Inferior parietal cortex (tissue), 1 donor: ENCODE results near the gene FOXJ3.
"Not testable (repeated sequence)": the region's sequence is repeated elsewhere in the genome, so short reads cannot be mapped to it uniquely, and the experiment has no call there.

ENCODE experiments used
- DNase-seq: peaks from one replicate; pipeline ENCODE4 v3.0.0-alpha.2; 2016; ENCODE audit errors: extremely low spot score

FOXJ3 gene

GRCh38 chr1:42251042-42251441 is 84.0 kb downstream of the FOXJ3 start:
- no peak for DNase-seq

DNA sequence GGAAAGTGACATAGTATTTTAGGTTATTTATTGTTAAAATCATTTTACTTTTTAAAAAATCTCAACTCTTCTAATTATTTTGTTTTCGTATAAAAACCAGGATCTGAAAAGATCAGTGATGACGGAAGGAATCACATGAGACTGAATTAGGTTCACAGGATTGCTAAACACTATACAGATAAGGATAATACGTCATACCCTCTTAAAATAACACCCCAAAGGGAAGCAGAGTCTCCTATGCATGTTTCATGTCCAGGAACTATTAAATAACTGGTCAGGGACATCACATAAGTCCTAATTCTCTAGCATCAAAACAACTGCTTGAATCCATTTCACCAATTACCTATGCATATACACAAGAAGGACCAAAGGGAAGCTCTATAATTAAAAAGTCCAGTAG is 84.9 kb downstream of the FOXJ3 start:
- no peak for DNase-seq

- DNase-seq, result no peak
These were observed 93.9 kb downstream of the FOXJ3 start for GRCh38 chr1:42240966-42241755.

DNA sequence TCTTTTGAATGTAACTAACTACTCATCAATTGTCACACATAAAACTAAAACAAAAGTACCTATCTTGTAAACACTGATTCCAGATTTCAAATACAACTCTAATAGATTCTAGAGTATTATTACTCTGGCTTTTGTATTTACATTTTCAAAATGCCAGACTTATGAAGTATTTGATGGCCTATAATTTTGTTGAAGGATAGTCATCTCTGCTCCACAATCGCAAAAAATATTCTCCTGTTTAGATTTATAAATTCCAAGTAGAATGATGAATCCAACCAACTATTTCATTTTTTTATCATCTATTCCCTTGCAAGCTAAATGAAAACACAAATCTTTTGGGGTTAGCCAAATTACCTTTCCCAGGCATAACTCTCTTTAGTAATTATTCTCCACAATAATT is 95.5 kb downstream of the FOXJ3 start:
- no peak for DNase-seq

- DNase-seq, result no peak
These were observed 96.0 kb downstream of the FOXJ3 start for GRCh38 chr1:42239041-42239440.

- DNase-seq, result no peak
These were observed 103.8 kb downstream of the FOXJ3 start for GRCh38 chr1:42231253-42231652.

DNA sequence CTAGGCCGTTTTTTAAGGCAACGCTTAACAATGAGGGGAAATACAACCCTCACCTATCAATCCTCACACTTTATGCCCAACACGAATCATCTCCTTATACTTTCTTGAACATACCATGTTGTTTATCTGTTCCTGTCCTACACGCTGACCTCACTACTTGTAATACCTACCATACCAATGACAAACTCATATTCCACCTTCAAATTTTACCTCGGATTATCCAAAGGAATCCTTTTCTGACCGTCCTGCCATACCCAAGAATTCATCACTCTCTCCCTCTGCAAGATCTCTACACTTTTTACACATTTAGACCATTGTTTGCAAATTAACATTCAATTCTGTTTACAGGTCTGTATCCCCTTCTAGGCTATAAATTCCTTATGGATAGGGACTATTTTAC is 106.1 kb downstream of the FOXJ3 start:
- DNase-seq, result no peak

- no peak for DNase-seq
These were observed 112.0 kb downstream of the FOXJ3 start for GRCh38 chr1:42223036-42223435.

DNA sequence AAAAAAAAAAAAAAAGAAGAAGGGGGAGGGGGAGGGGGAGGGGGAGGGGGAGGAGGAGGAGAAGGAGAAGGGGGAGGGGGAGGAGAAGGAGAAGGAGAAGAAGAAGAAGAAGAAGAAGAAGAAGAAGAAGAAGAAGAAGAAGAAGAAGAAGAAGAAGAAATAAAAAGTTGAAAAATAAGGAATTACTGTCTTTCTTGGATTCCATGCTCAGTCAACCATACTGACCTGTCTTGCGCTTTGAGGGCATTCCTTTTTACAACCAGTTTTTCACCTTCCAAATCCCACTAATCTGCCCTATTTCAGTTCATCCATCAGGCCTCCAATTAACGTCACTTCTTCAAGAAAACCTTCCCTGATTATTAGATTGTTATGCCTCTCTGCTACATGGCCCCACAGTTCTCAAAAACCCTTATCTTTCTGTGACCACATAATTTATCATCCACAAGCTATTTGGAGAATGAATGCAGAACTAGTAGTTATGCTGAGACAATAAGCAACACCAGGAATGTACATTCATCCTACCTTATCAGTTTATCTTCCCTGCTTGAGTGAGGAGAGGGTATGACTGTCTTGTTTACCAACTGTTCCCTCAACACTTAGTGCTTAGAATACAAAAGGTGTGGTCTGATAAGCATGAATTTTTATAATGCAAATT is 113.0 kb downstream of the FOXJ3 start:
- no peak for DNase-seq

DNA sequence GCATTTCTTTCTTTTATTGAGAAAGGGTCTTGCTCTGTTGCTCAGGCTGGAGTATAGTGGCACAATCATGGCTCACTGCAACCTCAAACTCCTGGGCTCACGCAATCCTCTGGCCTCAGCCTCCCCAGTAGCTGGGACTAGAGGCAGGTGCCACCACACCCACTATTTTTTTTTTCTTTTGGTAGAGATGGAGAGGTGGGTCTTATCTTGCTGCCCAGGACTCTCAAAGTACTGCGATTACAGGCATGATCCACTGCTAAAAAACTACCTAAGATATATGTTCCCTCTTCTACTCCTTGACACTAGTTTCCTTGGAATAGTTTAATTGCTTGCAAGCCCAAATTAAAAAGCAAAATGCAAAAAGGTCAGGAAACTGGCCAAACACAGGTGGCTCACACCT is 113.6 kb downstream of the FOXJ3 start:
- DNase-seq, result no peak

DNA sequence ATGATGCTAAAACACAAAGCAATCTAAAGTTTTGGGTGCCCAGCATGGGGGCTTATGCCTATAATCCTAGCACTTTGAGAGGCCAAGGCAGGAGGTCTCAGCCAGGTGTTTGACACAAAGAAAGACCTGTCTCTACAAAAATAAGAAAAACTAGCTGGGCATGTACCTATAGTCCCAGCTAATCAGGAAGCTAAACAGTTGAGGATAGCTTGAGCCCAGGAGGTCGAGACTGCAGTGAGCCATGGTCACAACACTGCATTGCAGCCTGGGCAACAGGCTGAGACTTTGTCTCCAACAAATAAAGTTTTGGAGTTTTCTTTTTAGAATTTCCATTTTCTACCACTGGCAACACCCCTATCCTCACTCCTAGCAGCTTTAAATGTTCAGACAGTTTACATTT is 115.4 kb downstream of the FOXJ3 start:
- no peak for DNase-seq

GRCh38 chr1:42214447-42214871 is 120.6 kb downstream of the FOXJ3 start:
- DNase-seq, result no peak

DNA sequence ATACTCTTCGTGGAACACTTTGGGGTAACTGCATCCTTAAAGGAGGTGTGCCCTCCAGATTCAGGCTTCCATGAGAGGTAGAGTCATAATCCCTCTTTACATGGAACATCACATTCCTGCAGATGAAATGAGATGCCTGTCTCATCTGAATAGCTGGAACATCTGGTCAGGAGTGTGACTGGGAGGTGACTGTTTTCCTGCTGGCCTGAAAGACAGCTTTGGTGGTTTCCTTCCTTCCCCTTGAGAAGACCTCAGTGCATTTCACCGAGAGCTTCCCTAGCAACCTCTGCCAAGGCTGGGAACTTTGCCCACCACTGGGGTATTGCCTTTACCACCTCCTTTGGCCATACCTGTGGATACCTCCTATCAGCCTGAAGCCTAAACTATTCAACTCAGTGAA is 123.8 kb downstream of the FOXJ3 start:
- no peak for DNase-seq

DNA sequence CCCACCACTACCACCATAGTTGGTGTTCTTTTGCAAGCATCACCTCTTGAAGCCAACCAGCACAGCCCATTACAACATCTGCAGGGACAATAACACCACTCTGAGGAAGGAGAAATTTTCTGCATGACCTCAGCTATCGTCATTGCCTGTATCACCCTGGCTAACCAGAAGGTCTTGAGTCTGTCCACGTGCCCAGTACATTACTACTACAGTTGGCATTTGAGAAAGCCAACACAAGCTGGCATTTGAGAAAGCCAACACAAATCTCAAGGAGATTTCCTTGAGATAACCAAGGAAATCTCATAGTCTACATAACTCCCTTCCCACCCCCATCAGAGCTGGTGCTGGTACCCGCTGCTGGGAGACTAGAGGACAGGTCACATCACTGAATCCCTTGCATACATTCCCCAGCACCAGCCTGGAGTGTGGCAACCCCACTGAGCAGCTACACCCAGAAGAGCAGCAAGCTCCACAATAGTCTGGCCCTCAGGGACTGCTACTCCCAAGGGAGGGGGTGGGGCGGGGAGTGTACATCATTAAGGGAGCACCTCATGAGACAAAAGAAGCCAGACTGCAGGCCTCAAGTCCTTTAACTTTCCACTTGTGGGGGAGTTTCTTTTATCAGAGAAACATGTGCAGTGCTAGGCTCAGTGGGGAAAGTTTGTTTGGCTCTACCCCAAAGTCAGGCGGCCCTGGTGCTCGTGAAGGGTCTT is 124.5 kb downstream of the FOXJ3 start:
- DNase-seq, result no peak

- DNase-seq, result no peak
These were observed 125.3 kb downstream of the FOXJ3 start for GRCh38 chr1:42209526-42210251.

GRCh38 chr1:42206930-42207329 is 128.1 kb downstream of the FOXJ3 start:
- DNase-seq, result not testable (repeated sequence)

GRCh38 chr1:42206164-42206563 is 128.9 kb downstream of the FOXJ3 start:
- DNase-seq, result no peak

- no peak for DNase-seq
These were observed 133.0 kb downstream of the FOXJ3 start for GRCh38 chr1:42201986-42202385.

DNA sequence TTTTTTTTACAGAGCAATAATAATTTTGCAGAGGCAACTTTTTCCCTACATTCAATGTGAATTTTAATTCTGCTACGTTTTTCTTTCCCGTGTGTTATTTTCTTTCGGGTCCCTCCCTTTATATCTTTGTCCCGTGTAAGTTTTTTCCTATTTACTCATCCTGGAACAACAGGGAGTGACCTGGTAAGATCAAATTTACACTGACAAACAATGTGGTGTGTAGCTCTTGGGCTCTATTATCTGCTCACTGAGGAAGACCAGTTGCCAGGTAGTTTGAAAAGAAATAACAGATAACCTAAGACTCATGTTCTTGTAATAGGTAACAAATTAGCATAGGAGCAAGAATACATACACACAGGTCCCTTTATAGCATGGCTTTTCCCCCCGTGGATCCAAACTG is 136.8 kb downstream of the FOXJ3 start:
- DNase-seq, result no peak

DNA sequence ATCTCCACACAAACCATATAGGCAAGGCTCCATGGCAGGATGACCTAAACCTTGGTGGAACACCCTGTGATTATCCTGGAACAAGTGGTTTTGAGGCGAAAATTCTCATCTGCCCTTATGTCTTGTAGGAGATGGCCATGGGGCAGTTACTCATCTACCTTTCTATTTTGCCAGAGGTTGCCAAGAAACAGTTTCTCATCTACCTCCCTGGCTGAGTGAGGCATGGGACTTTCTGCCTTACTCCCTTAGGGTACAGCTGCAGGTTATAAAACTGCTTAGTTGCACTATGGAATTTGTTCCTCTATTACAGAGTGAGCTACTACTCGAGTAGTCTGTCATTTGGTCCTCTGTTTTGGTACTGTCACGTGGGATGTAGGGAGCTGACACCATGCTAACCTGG is 139.2 kb downstream of the FOXJ3 start:
- no peak for DNase-seq

DNA sequence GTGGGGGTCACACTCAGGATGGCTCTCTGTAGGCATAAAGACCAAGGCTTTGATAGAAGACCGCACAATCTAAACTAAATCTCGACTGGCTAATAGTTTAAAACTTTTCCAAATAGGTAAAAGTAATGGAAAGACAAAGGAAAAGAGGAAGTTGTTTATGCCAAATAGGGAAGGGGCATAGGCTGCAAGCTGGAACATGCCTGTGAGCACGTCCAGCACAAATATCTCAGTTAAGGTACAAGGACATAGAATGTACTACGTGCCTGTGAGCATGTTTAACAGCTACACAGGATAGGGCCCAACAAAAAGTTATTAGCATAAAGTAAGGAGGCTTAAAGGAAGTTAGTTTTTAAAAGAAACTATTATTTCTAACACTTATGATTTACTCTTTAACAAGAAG is 142.9 kb downstream of the FOXJ3 start:
- DNase-seq, result no peak

DNA sequence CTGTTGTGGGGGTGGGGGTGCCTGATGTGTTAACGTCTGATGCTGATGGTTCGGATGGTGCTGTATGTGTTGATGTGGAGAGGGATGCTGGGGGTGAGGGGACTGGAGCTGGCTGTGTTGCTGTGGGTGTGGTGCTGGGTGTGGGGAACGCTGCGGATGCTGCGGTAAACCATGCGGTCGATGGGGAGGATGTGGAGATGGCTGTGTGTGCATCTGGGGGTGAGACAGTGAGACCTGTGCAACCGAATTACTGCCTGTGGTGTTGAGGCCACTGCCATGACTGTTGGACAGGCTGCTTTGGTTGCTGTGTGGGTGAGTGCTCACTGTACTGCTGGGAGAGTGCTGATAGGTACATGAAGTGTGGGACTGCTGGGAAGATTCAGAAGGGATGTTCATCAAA is 143.7 kb downstream of the FOXJ3 start:
- no peak for DNase-seq
